Astrocyte of the spinal cord (primary cell): Measurements from ENCODE around the gene WEE2.
"Not testable (repeated sequence)": the region's sequence is repeated elsewhere in the genome, so short reads cannot be mapped to it uniquely, and the experiment has no call there.

Experiments
- DNase-seq: peaks from one replicate; pipeline ENCODE4 v3.0.0; 2011; ENCODE audit warnings: low read depth, low spot score
- H3K4me3 ChIP-seq: 2 replicates; pipeline ENCODE4 v1.5.1; 2011; ENCODE audit warnings: low read depth, mild to moderate bottlenecking, low read length, moderate library complexity
- in situ Hi-C: cut with HindIII; loops from 2 replicates; pipeline ENCODE4 v1.10.0; 2017; ENCODE audit warnings: low sequenced_read_pairs
- TF ChIP-seq, protein P1 (sequence below): IDR thresholded peaks from 2 replicates; pipeline ENCODE4 v1.5.1; 2012; ENCODE audit warnings: low read depth, mild to moderate bottlenecking, low read length, inconsistent platforms

Gene WEE2

DNA sequence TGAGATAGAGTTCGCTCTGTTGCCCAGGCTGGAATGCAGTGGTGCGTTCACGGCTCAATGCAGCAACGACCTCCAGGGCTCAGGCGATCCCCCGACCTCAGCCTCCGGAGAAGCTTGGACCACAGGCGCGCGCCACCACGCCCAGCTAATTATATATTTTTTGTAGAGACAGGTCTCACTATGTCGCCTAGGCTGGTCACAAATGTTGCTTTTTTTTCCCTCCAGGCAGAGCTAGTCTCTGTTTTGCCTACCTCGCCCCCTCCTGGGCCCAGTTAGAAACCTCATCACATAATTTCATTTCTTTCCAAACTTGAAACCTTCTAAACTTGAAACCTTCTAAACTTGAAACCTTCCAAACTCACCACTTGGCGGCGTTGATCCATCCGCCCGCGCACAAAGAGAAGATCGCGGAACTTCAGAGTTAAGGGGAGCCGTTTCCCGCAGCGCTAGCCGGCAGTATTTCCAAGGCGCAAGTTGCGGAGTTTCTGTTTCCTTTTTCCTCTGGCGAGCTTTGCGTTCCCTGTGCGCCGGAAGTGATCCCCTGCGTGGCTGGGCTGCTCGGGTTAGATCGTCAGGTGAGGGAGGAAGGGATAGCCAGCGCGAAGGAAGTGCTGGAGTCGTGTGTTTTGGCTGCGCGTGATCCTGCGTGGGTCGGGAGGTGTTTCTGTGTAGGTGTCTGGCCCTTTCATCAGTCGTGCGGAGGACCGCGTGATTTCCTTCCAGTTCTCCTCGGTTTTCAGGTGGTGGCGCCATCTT, 29.9 kb downstream of the WEE2 start, which contains the start of gene SSBP1:
Gene SSBP1 (plus strand): TSS at position 523 of the 756 bp plus-strand sequence. CDS start 809 bp downstream, outside the sequence.
- in situ Hi-C loops, result no loop called here
- H3K4me3 ChIP-seq, result peak within 1 kb of the TSS; percentile 97
- TF ChIP-seq, protein P1, sequence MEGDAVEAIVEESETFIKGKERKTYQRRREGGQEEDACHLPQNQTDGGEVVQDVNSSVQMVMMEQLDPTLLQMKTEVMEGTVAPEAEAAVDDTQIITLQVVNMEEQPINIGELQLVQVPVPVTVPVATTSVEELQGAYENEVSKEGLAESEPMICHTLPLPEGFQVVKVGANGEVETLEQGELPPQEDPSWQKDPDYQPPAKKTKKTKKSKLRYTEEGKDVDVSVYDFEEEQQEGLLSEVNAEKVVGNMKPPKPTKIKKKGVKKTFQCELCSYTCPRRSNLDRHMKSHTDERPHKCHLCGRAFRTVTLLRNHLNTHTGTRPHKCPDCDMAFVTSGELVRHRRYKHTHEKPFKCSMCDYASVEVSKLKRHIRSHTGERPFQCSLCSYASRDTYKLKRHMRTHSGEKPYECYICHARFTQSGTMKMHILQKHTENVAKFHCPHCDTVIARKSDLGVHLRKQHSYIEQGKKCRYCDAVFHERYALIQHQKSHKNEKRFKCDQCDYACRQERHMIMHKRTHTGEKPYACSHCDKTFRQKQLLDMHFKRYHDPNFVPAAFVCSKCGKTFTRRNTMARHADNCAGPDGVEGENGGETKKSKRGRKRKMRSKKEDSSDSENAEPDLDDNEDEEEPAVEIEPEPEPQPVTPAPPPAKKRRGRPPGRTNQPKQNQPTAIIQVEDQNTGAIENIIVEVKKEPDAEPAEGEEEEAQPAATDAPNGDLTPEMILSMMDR, result peak; percentile 90
- peak; percentile 98 for DNase-seq

DNA sequence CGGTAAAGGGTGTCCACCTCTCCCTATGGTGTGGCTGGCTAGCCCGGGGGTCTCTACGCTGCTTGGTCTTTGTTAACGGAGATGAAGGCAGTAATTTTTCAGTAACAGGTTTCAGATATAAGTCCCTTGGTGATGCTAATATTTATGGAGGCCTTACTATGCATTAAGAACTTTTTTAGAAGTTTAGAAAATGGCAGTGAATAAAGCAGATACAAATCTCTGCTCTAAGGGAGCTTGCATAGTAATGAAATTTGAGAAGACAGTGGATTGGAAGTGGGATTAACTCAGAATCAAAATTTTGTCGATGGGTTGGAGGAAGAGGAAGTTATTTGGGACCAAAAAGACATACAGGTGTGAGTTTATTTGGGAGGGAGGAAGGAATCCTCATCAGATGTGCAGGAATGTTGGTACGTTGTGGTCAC, 30.4 kb downstream of the WEE2 start:
- no peak for DNase-seq
- in situ Hi-C loops, result no loop called here
- TF ChIP-seq, protein P1, result peak; percentile 16
- peak overlapping the region; percentile 97 for H3K4me3 ChIP-seq

DNA sequence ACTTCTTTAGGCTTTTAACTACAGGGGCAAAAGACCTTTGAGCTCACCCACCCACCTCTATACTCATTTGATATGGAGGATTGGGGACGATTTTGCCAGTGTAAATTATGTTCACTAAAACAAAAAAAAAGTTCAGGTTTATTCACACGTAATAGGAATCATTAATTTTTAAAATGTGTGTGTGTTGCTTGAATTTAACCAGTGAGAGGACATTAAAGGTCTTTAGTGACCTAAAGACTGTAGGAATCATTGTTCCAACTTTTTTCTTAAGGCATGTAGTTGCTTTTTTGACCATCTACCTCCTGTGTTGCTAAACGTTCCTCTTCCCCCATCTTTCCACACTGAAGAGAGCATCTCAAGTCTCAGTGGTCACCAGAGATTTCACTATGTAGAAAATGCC, 31.1 kb downstream of the WEE2 start:
- TF ChIP-seq, protein P1, result no peak
- peak overlapping the region; percentile 97 for H3K4me3 ChIP-seq
- no peak for DNase-seq
- in situ Hi-C loops, result no loop called here

DNA sequence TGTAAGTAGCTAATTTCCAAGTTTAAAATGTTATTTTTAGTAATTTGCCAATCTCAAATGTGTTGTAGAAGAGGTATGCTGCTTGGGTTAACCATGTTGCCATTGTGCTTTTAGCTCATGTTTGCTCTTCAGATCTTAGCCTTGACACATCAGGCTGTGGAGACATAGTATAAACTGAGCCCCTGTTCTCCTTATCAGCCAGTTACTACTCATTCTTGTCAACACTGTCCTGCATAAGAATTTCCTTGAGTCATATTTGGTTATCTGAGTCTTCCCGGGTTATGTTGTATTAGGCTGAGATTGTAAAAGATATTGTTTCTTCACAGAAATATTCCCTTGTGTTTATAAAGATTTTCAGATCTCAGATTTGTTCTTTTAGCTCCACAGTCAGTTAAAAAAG, 34.1 kb downstream of the WEE2 start:
- no peak for DNase-seq
- in situ Hi-C loops, result no loop called here
- TF ChIP-seq, protein P1, result no peak
- no peak overlapping the region for H3K4me3 ChIP-seq

DNA sequence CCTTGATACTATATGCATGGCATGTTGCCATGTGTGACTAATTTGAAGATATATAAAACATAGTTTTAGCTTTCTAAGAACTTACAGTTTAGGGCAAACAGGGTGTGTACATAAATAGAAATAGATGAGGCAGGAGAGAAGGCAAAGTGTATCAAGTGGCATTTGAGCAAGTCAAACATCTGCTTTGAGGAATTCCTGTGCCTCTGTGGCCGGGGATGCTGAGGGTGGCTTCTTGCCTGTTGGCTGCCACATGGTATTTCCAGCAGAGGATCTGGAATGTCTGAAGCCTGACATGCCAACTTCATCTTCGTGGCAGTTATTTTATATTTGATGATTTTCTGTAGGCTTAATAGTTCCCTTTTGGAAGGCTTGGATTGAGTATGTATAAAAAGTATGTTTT, 36.0 kb downstream of the WEE2 start:
- DNase-seq, result no peak
- H3K4me3 ChIP-seq, result no peak overlapping the region
- in situ Hi-C loops, result no loop called here
- TF ChIP-seq, protein P1, result no peak

DNA sequence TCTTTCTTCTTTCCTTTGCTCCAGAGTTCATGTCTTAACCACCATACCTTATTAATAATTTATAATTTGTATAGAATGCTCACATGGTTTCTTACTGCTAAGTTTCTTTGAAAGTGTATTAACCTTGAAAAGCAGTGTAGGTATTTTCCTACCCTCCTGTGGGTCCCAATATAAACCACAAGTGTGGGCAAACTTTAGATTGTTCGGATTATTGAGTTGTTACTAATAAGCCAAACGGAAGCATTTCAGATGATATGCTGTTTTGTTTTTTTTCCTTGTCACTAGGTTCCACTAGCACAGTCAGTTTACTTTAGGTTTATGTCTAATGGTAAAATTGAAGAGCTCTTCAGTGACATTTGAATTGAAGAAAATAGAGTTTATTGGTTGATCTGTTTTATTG, 40.2 kb downstream of the WEE2 start:
- H3K4me3 ChIP-seq, result no peak overlapping the region
- in situ Hi-C loops, result no loop called here
- peak; percentile 46 for DNase-seq
- TF ChIP-seq, protein P1, result no peak

DNA sequence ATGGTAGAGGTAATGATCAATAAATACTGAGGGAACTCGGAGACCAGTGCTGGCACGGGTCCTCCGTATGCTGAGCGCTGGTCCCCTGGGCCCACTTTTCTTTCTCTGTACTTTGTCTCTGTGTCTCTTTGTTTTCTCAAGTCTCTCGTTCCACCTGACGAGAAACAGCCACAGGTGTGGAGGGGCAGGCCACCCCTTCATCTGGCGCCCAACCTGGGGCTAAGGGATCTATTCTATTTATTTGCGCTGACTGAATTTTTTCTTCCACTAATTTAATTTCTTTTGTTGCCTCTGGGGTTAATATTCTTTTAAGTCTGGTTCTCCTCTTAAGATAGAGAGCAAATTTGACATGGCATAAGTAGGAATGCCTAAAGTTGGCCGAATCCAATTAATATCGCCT, 43.8 kb downstream of the WEE2 start:
- in situ Hi-C loops, H3K4me3 ChIP-seq: not testable (repeated sequence)
- peak; percentile 12 for DNase-seq
